ENCODE measurements around the gene SLC15A1. TPM values are rescaled to one million over a fixed set of nuclear protein-coding genes. Genes with fewer than 3 reads are reported as not detected.

The SLC15A1 gene
- total RNA-seq, 2 donors from 2014 or later, result not detected

DNA sequence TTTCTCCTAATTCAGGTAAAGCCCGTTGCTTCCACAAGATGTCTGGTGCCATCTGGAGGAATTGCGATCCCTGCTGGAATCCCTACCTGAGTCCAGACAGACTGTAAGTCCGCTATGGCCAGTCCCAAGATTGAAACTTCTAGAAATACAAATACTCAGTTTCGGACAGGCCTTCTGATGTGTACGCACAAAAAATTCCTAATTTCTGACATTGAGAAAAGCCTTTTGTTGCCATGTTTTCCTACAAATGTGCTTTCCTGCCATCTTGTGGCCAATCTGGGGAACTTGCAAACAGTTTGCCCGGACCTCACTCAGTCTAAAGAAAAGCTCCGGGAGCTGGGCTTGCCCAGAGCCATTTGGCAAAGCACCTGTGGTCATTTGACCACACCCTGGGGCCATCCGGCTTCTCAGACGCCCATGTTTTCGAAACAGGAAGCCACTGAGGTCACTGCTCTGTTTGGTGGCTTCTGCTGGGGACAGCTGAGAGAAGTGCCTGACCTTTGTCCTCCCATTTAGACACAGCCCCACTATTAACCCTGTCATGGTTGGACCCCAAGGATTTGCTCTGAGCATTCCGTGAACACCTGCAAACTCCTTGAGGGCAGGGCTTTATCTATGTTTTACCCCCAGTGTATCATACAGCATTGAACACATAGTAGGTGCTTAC is 79.4 kb downstream of the SLC15A1 start:
- no peaks in the 10 kb centered on the region for H3K4me1 Mint-ChIP-seq (ENCODE audit: low read depth)
- no peaks in the 10 kb centered on the region for H3K36me3 Mint-ChIP-seq (ENCODE audit: insufficient read depth in 2 of 2)
- H3K27ac Mint-ChIP-seq, result no peak overlapping the region
- H3K4me3 Mint-ChIP-seq, result no peak overlapping the region
- peaks cover under 1% of the 10 kb centered on the region for H3K27me3 Mint-ChIP-seq (ENCODE audit: low read depth)
- H3K9me3 Mint-ChIP-seq, result no peaks in the 10 kb centered on the region
- peak; percentile 72 to 75 for ATAC-seq (replicated peaks in 1 of 2)
- DNase-seq, result peak; percentile 49 to 55

DNA sequence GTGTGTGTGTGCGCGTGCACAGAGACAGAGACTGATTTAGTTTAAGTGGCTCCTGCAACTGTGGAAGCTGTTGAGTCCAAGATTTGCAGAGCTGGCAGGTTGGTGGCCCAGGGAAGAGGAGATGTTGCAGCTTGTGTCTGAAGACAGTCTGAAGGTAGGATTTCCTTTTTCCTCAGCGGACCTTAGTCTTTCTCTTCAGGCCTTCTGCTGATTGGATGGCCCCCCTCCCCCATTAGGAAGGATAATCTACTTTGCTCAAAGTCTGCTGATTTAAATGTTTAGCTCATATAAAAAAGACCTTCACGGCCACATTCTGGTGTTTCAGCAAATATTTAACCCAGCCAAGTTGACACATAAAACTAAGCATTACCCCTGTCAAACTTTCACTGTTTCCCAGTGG is 84.3 kb downstream of the SLC15A1 start:
- Mint-ChIP-seq H3K27me3 (ENCODE audit: low read depth) (peaks cover 20% of the 10 kb centered on the region), H3K36me3 (ENCODE audit: insufficient read depth in 2 of 2) (no peaks in the 10 kb centered on the region), H3K27ac (no peak overlapping the region), H3K9me3 (no peaks in the 10 kb centered on the region), H3K4me1 (ENCODE audit: low read depth) (peaks cover 24% of the 10 kb centered on the region), H3K4me3 (no peak overlapping the region)
- DNase-seq (no peak), ATAC-seq (replicated peaks in 1 of 2) (no peak)

DNA sequence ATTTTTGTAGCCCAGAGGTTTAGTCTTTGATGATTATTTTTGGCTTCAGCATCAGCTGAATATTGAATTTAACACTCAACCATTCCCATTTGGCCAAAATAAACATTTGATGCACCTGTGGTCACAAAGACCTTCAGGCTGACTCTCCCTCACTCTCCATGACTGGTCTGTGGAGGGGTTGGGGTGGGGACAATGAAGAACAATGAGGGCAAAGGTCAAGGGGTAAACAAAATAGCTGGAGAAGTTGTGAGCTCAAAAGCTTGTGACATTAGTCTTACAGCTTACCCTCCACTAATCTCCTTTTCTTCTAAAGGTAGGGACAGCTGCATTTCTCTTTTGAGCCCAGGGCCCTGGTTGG is 86.9 kb downstream of the SLC15A1 start:
- no peak overlapping the region for H3K4me3 Mint-ChIP-seq
- H3K36me3 Mint-ChIP-seq (ENCODE audit: insufficient read depth in 2 of 2), result no peaks in the 10 kb centered on the region
- peaks cover 24% of the 10 kb centered on the region for H3K4me1 Mint-ChIP-seq (ENCODE audit: low read depth)
- DNase-seq, result no peak
- no peak for ATAC-seq (replicated peaks in 1 of 2)
- H3K27ac Mint-ChIP-seq, result no peak overlapping the region
- H3K27me3 Mint-ChIP-seq (ENCODE audit: low read depth), result peaks cover 29% of the 10 kb centered on the region
- H3K9me3 Mint-ChIP-seq, result no peaks in the 10 kb centered on the region

DNA sequence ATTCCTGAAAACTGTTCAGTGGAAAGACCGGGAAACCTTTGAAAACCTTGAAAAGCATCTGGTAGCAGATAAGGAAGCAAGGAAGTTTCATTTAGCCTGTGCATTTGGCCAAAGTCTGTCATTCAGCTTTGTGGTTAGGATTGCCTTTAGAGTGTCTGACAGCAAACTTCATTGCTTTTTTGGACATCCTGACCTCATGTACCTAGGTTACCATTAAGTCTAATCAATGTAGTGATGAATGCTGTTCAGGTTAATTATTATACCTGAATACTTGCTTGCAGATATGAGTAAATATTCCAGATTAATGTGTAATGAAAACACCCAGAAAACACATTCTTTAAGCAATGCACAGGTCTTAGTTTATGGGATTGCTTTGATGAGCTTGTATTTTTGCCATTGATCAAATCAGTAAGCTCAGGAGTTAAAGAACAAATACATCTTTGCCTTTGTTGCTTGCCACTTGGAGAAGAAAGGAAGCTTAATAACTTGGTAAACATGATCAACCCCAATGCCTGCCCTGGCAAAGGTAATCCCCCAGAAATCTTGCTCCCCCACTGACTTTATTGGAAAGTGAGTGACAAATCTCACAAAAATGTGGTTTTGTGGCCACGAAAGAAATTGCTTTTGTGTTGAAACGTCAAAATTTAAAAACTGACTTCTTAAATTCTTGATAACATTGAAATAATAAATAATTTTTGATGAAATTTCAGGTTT is 87.4 kb downstream of the SLC15A1 start:
- Mint-ChIP-seq H3K27ac (no peak overlapping the region), H3K9me3 (no peaks in the 10 kb centered on the region), H3K36me3 (ENCODE audit: insufficient read depth in 2 of 2) (no peaks in the 10 kb centered on the region), H3K4me1 (ENCODE audit: low read depth) (peaks cover 24% of the 10 kb centered on the region), H3K27me3 (ENCODE audit: low read depth) (peaks cover 29% of the 10 kb centered on the region), H3K4me3 (peak overlapping the region in 1 of 2 donors; percentile 51)
- ATAC-seq (replicated peaks in 1 of 2) (no peak), DNase-seq (no peak)

DNA sequence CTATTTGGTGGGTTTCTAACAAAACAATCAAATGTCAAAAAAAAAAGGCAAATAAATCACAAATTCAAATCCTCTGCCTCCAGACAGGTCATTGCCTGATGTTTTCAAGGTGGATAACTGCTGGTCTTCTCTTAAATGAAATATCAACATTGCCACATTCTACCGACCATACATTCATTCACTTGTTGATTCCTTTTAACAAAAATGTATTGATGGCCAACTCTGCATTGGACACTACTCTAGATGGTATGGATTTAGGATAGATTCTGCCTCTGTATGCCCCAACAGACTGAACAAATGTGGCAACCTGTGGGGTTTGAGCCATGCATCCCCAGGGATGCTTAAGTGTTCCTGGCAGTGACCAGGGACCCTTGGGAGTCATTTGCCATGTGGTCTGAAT is 88.0 kb downstream of the SLC15A1 start:
- no peaks in the 10 kb centered on the region for H3K9me3 Mint-ChIP-seq
- H3K4me3 Mint-ChIP-seq, result peak overlapping the region; percentile 21 to 51

DNA sequence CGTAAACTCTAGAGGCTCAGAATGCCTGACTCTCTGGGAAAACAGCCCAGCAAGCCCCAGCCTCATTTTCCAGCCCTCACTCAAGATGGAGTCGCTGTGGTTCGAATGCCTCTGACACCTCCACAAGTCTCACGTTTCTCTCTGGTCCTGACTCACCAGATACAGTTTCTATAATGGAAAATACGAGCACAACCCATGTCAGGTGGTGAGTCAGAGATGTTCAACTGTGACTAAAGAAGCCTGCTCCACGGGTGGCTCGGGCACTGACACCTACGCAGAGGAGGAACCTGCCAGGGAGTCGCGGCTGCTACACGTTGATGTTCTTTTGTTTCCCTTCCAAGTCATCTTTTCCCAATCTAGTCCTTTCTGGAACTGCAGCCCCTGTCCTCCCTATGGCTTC is 88.4 kb downstream of the SLC15A1 start:
- H3K36me3 Mint-ChIP-seq (ENCODE audit: insufficient read depth in 2 of 2), result no peaks in the 10 kb centered on the region
- H3K4me3 Mint-ChIP-seq, result peak overlapping the region; percentile 21 to 51
- H3K27me3 Mint-ChIP-seq (ENCODE audit: low read depth), result peaks cover 29% of the 10 kb centered on the region
- DNase-seq (peak; percentile 75 to 77), ATAC-seq (replicated peaks in 1 of 2) (peak; percentile 99 to 100)
- H3K27ac Mint-ChIP-seq, result peak overlapping the region; percentile 54
- peaks cover 24% of the 10 kb centered on the region for H3K4me1 Mint-ChIP-seq (ENCODE audit: low read depth)
- H3K9me3 Mint-ChIP-seq, result no peaks in the 10 kb centered on the region

More for the DNA sequence above, 88.0 kb downstream of the SLC15A1 start:
- no peak for ATAC-seq (replicated peaks in 1 of 2)
- H3K27ac Mint-ChIP-seq, result no peak overlapping the region
- peaks cover 29% of the 10 kb centered on the region for H3K27me3 Mint-ChIP-seq (ENCODE audit: low read depth)
- peaks cover 24% of the 10 kb centered on the region for H3K4me1 Mint-ChIP-seq (ENCODE audit: low read depth)
- DNase-seq, result no peak
- H3K36me3 Mint-ChIP-seq (ENCODE audit: insufficient read depth in 2 of 2), result no peaks in the 10 kb centered on the region

DNA sequence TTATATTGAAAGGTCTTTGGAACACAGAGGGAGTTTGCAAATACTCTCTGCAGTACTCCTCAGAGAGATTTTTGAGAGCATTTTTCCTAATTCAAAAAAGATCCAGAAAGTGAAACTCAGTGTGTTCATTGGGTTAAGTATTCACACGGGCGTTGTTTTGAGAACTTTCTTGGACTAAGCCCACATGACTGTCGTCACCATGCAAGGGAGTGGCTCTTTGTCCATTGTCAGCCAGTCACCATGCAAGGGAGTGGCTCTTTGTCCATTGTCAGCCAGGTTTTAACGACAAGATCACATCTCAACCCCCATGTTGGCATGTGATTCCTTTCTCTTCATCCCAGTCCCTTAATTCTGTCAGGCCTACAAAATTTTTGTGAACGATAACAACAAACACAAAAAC is 94.3 kb downstream of the SLC15A1 start:
- Mint-ChIP-seq H3K36me3 (ENCODE audit: insufficient read depth in 2 of 2) (no peaks in the 10 kb centered on the region), H3K9me3 (no peaks in the 10 kb centered on the region), H3K27me3 (ENCODE audit: low read depth) (peaks cover 9% of the 10 kb centered on the region), H3K4me3 (no peak overlapping the region), H3K27ac (no peak overlapping the region), H3K4me1 (ENCODE audit: low read depth) (peaks cover 4% of the 10 kb centered on the region)
- ATAC-seq (replicated peaks in 1 of 2), result no peak
- DNase-seq, result no peak

DNA sequence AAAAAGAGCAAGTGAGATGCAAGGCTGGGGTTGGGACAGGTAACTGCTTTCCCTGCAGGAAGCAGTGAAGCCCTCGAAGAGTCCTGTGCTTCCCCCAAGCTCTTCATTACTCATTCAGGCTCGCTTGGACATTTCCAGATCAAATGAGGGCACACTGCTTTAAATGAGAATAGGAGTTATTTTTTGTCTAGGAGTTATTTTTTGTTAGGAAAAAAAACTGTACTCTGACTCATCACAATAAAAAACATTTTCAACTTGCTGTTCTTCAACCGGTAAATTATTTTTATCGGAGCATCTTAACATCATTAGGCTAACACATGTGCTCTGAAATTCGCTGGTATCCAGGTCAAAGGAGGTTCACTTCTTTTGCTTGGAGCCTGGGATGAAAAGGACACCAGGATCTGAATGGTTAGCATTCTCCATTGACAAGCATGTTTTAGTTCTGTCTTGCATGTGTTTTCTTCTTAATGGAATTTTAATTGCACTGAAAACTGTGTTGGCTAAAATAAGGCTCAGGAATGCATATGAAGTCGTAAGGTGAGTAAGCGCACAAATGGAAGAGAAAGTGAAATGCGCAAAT is 94.9 kb downstream of the SLC15A1 start:
- H3K27ac Mint-ChIP-seq, result no peak overlapping the region
- H3K9me3 Mint-ChIP-seq, result no peaks in the 10 kb centered on the region
- DNase-seq, result no peak
- no peak overlapping the region for H3K4me3 Mint-ChIP-seq
- H3K4me1 Mint-ChIP-seq (ENCODE audit: low read depth), result peaks cover 5% of the 10 kb centered on the region
- H3K36me3 Mint-ChIP-seq (ENCODE audit: insufficient read depth in 2 of 2), result no peaks in the 10 kb centered on the region
- H3K27me3 Mint-ChIP-seq (ENCODE audit: low read depth), result peaks cover 9% of the 10 kb centered on the region
- no peak for ATAC-seq (replicated peaks in 1 of 2)

DNA sequence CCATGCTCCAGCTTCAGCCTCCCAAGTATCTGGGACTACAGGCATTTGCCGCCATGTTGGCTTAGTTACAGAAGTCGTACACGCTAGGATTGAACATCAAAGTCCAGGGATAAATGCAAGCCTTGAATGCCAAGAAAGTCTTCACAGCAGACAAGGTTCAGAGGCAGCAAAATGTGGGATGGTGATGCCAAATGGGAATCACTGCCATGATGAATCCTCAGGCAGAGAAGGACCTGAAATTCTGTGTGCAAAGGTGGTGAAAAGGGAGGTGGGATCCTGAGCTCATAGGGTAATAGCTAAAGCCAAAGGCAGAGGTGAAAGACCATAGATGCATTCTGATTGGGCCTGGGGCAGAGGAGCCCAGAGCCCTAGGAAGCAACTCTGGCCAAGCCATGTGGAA is 96.2 kb downstream of the SLC15A1 start:
- no peak for DNase-seq
- Mint-ChIP-seq H3K36me3 (ENCODE audit: insufficient read depth in 2 of 2) (no peaks in the 10 kb centered on the region), H3K27me3 (ENCODE audit: low read depth) (no peaks in the 10 kb centered on the region), H3K4me1 (ENCODE audit: low read depth) (peaks cover 5% of the 10 kb centered on the region), H3K4me3 (no peak overlapping the region), H3K9me3 (no peaks in the 10 kb centered on the region), H3K27ac (no peak overlapping the region)
- ATAC-seq (replicated peaks in 1 of 2), result no peak

DNA sequence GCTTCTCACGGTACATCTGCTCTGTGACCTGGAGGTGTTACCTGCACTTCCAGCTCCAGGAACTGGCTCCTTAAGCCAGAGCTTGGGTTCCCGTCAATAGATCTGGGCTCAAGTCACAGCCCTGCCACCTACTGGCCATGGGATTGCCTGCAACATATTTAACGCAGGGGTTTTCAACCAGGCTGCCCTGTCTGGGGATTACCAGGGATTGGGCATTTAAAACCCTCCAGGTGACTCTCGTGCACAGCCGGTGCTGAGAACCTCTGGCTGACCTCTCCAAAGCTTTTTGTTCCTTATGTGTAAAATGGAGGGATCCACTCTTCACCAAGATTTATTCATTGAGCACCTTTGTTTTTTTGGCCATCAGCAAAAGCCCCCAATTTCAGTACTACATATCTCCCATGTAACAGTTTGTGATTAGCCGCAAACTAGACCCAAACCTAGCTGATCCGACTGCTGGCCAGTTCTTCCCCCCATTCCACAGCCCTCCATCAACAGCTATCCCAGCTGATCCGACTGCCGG is 98.9 kb downstream of the SLC15A1 start:
- H3K4me3 Mint-ChIP-seq, result peak overlapping the region; percentile 12 to 21
- peak; percentile 97 to 98 for ATAC-seq (replicated peaks in 1 of 2)
- H3K4me1 Mint-ChIP-seq (ENCODE audit: low read depth), result peaks cover 5% of the 10 kb centered on the region
- no peaks in the 10 kb centered on the region for H3K9me3 Mint-ChIP-seq
- peak; percentile 76 for DNase-seq
- no peaks in the 10 kb centered on the region for H3K36me3 Mint-ChIP-seq (ENCODE audit: insufficient read depth in 2 of 2)
- peak overlapping the region; percentile 4 for H3K27ac Mint-ChIP-seq
- no peaks in the 10 kb centered on the region for H3K27me3 Mint-ChIP-seq (ENCODE audit: low read depth)

DNA sequence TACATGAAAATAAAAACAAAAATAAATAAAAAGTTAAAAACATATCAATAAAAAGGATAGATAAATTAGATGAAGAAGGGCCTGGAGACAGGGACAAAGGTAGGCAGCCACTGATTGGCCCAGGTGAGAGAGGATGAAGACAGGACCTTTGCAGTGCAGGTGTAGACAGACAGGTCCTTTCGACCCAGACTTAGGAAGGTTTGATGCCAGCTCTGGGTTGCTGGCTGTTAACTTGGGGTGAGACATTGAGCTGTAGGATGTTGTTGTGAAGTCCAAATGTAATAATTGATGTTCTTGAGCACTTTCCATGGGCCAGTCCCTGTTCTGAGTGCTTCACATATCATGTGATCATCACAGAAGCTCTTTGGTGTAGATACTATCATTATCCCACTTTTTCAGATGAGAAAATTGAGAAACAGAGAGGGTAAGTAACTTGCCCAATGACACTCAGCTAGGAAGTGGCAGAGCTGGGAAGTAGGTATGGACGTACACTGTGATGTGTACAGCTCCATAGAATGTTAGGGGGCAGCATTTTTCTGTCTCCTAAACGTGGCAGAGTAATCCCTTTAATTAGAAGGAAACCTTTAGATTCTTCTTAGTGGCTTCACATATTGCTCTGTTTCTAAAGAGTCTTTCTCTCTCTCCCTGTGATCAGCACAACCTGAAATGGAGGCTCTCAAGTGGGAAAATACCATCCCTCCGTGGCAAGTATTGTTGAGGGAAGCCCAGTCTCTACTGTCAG is 99.6 kb downstream of the SLC15A1 start:
- Mint-ChIP-seq H3K4me1 (ENCODE audit: low read depth) (peaks cover 5% of the 10 kb centered on the region), H3K9me3 (no peaks in the 10 kb centered on the region), H3K27me3 (ENCODE audit: low read depth) (no peaks in the 10 kb centered on the region), H3K36me3 (ENCODE audit: insufficient read depth in 2 of 2) (no peaks in the 10 kb centered on the region), H3K27ac (peak overlapping the region; percentile 4), H3K4me3 (peak overlapping the region; percentile 12 to 21)
- DNase-seq, result no peak
- no peak for ATAC-seq (replicated peaks in 1 of 2)

DNA sequence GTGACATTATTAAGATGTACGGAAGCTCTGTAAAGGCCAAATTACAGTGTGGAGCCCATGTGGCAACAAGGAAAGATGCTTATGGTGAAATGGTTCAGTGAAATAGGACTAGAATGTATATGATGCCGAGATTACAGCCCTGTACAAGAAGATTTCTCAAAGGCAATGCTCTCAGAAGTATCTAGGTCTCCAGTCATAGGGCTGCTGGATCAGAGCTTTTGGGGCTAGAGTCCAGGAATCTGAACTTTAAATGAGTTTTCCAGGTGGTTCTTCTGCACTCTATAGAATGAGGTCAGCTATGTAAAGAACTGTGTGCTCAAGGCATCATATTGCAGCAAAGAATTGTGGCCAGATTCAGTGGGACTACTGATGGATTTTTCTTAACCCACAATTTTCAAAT is 100.2 kb downstream of the SLC15A1 start:
- Mint-ChIP-seq H3K4me3 (no peak overlapping the region), H3K27ac (no peak overlapping the region), H3K36me3 (ENCODE audit: insufficient read depth in 2 of 2) (no peaks in the 10 kb centered on the region), H3K4me1 (ENCODE audit: low read depth) (peaks cover 5% of the 10 kb centered on the region), H3K27me3 (ENCODE audit: low read depth) (no peaks in the 10 kb centered on the region), H3K9me3 (no peaks in the 10 kb centered on the region)
- ATAC-seq (replicated peaks in 1 of 2) (no peak), DNase-seq (no peak)

DNA sequence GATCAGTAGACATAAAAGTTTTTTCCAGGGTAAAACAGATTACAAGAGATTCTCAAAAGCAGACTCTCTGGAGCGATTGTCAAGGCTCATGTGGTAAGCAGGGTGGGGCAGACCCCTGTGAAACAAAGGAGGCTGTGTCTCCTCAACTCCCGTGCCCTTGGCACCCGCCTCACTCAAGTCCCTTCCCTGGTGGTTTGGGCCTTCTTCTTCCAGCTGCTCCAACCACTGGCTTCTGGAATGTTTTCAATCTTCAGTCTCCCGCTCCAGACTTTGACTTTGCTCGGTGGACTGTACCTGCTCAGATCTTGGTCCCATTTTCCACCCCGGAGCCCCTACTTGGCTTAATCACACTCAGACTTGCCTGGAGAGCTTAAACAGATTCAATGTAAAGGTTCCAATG is 100.7 kb downstream of the SLC15A1 start:
- Mint-ChIP-seq H3K36me3 (ENCODE audit: insufficient read depth in 2 of 2) (no peaks in the 10 kb centered on the region), H3K27ac (no peak overlapping the region), H3K4me1 (ENCODE audit: low read depth) (peaks cover 5% of the 10 kb centered on the region), H3K27me3 (ENCODE audit: low read depth) (no peaks in the 10 kb centered on the region), H3K4me3 (no peak overlapping the region), H3K9me3 (no peaks in the 10 kb centered on the region)
- DNase-seq (no peak), ATAC-seq (replicated peaks in 1 of 2) (no peak)

Data from activated T-cell treated with anti-CD3 and anti-CD28 coated beads, Interleukin-2, amount 50 U/mL, for 72 hours (primary cell).